ENCODE results near the gene DENND2A. TPM values are rescaled to one million over a fixed set of nuclear protein-coding genes. Genes with fewer than 3 reads are reported as not detected.

DENND2A gene
- total and polyA plus RNA-seq, 10 of the 15 experiments (the other 5 are each of a cell fraction or from before 2014, with no cell fraction given): 0.01 TPM; not detected in 9

GRCh38 chr7:140639366-140640053, 1.1 kb downstream of the DENND2A start:
- no peak for TF ChIP-seq HDAC2 (IDR thresholded peaks at IDR 0.05)
- no peak for TF ChIP-seq ZNF24 (IDR thresholded peaks at IDR 0.05)
- no peak for TF ChIP-seq DPF2 (IDR thresholded peaks at IDR 0.05)
- TF ChIP-seq CBX5 (IDR thresholded peaks at IDR 0.05; ENCODE audit: low read depth): no peak
- no peak for TF ChIP-seq HDGF (IDR thresholded peaks at IDR 0.05)
- TF ChIP-seq NRF1 (conservative IDR thresholded peaks at IDR 0.05; ENCODE audit: low read depth, low read length): no peak
- BruUV-seq (replicated peaks): no TSS peak
- Histone ChIP-seq H2AFZ (ENCODE audit: control insufficient read depth, low read depth, low read length) (no peak overlapping the region), H3K4me2 (ENCODE audit: control insufficient read depth, insufficient read depth) (peak overlapping the region; percentile 55; the same call in 1 of the 2 replicates), H3K9me3 (replicated peaks; ENCODE audit: control insufficient read depth, insufficient read depth, low read length) (no peaks in the 10 kb centered on the region; the same call in 2 of the 3 replicates), H3K4me1 (ENCODE audit: control insufficient read depth, insufficient read depth, low read length) (no peaks in the 10 kb centered on the region), H4K20me1 (ENCODE audit: control insufficient read depth, insufficient read depth) (no peaks in the 10 kb centered on the region), H3K79me2 (ENCODE audit: control insufficient read depth, insufficient read depth, low read length) (no peaks in the 10 kb centered on the region), H3K36me3 (ENCODE audit: control insufficient read depth in 2 of 2, insufficient read depth in 2 of 2, low read length in 1 of 2) (no peaks in the 10 kb centered on the region), H3K4me3 (no peak overlapping the region), H3K9ac (ENCODE audit: control insufficient read depth, insufficient read depth, low read length) (no peak overlapping the region), H3K27me3 (replicated peaks in 1 of 2; ENCODE audit: control insufficient read depth in 2 of 2, insufficient read depth in 2 of 2, low read length in 1 of 2) (peaks cover 5 to 12% of the 10 kb centered on the region in 2 experiments), H3K27ac (ENCODE audit: control insufficient read depth, insufficient read depth) (no peak overlapping the region)
- CTCF ChIA-PET: interaction anchor here (1.3 kb wide), 1 partner anchor 97 kb away, joined by 3 read pairs; no protein-coding TSS in a partner anchor
- intact Hi-C loops (cut with micrococcal nuclease; ENCODE audit: unreplicated experiment) (no loop called here), in situ Hi-C loops (cut with MboI) (no loop called here)
- WGBS (ENCODE audit: insufficient coverage, insufficient replicate concordance, low lambda C conversion rate, missing lambda C conversion rate): 9% methylated on average over 15 of the region's 15 CpGs
- ATAC-seq (no peak), DNase-seq (ENCODE audit: low read depth, low spot score) (no peak), FAIRE-seq (no peak)
- SMC1A ChIA-PET (ENCODE audit: uncharacterized antibody, unreplicated experiment): no interaction called here
- RAD21 ChIA-PET (ENCODE audit: unreplicated experiment): no interaction called here
- POLR2A ChIA-PET: no interaction called here

- intact Hi-C loops (cut with micrococcal nuclease; ENCODE audit: unreplicated experiment) (no loop called here), in situ Hi-C loops (cut with MboI) (no loop called here)
- DNase-seq (ENCODE audit: low read depth, low spot score): no peak
- Histone ChIP-seq H3K27me3 (replicated peaks in 1 of 2; ENCODE audit: control insufficient read depth in 2 of 2, insufficient read depth in 2 of 2, low read length in 1 of 2) (peaks cover 5 to 12% of the 10 kb centered on the region in 2 experiments), H3K36me3 (ENCODE audit: control insufficient read depth in 2 of 2, insufficient read depth in 2 of 2, low read length in 1 of 2) (no peaks in the 10 kb centered on the region), H4K20me1 (ENCODE audit: control insufficient read depth, insufficient read depth) (no peaks in the 10 kb centered on the region), H3K4me3 (no peak overlapping the region), H3K4me2 (ENCODE audit: control insufficient read depth, insufficient read depth) (no peak overlapping the region), H3K27ac (ENCODE audit: control insufficient read depth, insufficient read depth) (no peak overlapping the region), H3K79me2 (ENCODE audit: control insufficient read depth, insufficient read depth, low read length) (no peaks in the 10 kb centered on the region), H3K9ac (ENCODE audit: control insufficient read depth, insufficient read depth, low read length) (no peak overlapping the region), H2AFZ (ENCODE audit: control insufficient read depth, low read depth, low read length) (no peak overlapping the region), H3K9me3 (replicated peaks; ENCODE audit: control insufficient read depth, insufficient read depth, low read length) (no peaks in the 10 kb centered on the region; the same call in 2 of the 3 replicates), H3K4me1 (ENCODE audit: control insufficient read depth, insufficient read depth, low read length) (no peaks in the 10 kb centered on the region)
- CTCF ChIA-PET: no interaction called here
- WGBS (ENCODE audit: insufficient coverage, insufficient replicate concordance, low lambda C conversion rate, missing lambda C conversion rate): 91% methylated on average over 6 of the region's 6 CpGs
- ATAC-seq: no peak
- BruUV-seq (replicated peaks): no TSS peak
- POLR2A ChIA-PET: no interaction called here
- no peak for TF ChIP-seq GATAD2B (conservative IDR thresholded peaks at IDR 0.05; ENCODE audit: low read depth)
- TF ChIP-seq DPF2 (IDR thresholded peaks at IDR 0.05): no peak
- TF ChIP-seq ATF3 (IDR thresholded peaks at IDR 0.05; ENCODE audit: borderline replicate concordance, extremely low read depth, low read depth, low read length): no peak
- no peak for TF ChIP-seq CHD4 (IDR thresholded peaks at IDR 0.05)
- TF ChIP-seq CHD1 (IDR thresholded peaks at IDR 0.05; ENCODE audit: low read depth, low read length): no peak
- TF ChIP-seq SP1 (IDR thresholded peaks at IDR 0.05; ENCODE audit: low read depth, low read length): no peak
- TF ChIP-seq ASH2L (IDR thresholded peaks at IDR 0.05; ENCODE audit: borderline replicate concordance, low read depth): no peak
- no peak for TF ChIP-seq MTA2 (IDR thresholded peaks at IDR 0.05; ENCODE audit: low read depth)
- no peak for TF ChIP-seq POU2F2 (IDR thresholded peaks at IDR 0.05; ENCODE audit: borderline replicate concordance, low read depth, low read length)
- no peak for TF ChIP-seq KLF5 (IDR thresholded peaks at IDR 0.05; ENCODE audit: partially characterized antibody)
- TF ChIP-seq JUNB (IDR thresholded peaks at IDR 0.05): no peak
- TF ChIP-seq CREM (IDR thresholded peaks at IDR 0.05; ENCODE audit: low read depth): no peak
- TF ChIP-seq FOXM1 (IDR thresholded peaks at IDR 0.05; ENCODE audit: low read depth, low read length): no peak
- TF ChIP-seq RFX5 (IDR thresholded peaks at IDR 0.05; ENCODE audit: low read depth, low read length): no peak
- FAIRE-seq: no peak
- RAD21 ChIA-PET (ENCODE audit: unreplicated experiment): no interaction called here
- SMC1A ChIA-PET (ENCODE audit: uncharacterized antibody, unreplicated experiment): no interaction called here
Measured at GRCh38 chr7:140638173-140638791, 2.3 kb downstream of the DENND2A start.

All from GM12878 (cell line).